ENCODE measurements around the gene CTAGE1.
A peak's percentile ranks its signal among the peaks of the same experiment; 100 is the strongest.

The CTAGE1 gene

GRCh38 chr18:22377769-22378168, 39.9 kb downstream of the CTAGE1 start:
- no peak for TF ChIP-seq CTCF (IDR thresholded peaks at IDR 0.05; ENCODE audit: control insufficient read depth, extremely low read depth, insufficient read depth)

GRCh38 chr18:22370414-22370813, 47.3 kb downstream of the CTAGE1 start:
- no peak for TF ChIP-seq CTCF (IDR thresholded peaks at IDR 0.05; ENCODE audit: control insufficient read depth, extremely low read depth, insufficient read depth)
- no peak for DNase-seq (ENCODE audit: low read depth)
- no peak overlapping the region for H3K4me3 ChIP-seq (ENCODE audit: low read depth, low read length)

More at GRCh38 chr18:22377769-22378168, 39.9 kb downstream of the CTAGE1 start:
- H3K4me3 ChIP-seq (ENCODE audit: low read depth, low read length), result no peak overlapping the region
- no peak for DNase-seq (ENCODE audit: low read depth)

GRCh38 chr18:22368021-22368420, 49.7 kb downstream of the CTAGE1 start:
- DNase-seq (ENCODE audit: low read depth), result no peak
- TF ChIP-seq CTCF (IDR thresholded peaks at IDR 0.05; ENCODE audit: control insufficient read depth, extremely low read depth, insufficient read depth), result no peak
- H3K4me3 ChIP-seq (ENCODE audit: low read depth, low read length), result no peak overlapping the region

- TF ChIP-seq CTCF (IDR thresholded peaks at IDR 0.05; ENCODE audit: control insufficient read depth, extremely low read depth, insufficient read depth), result no peak
- no peak for DNase-seq (ENCODE audit: low read depth)
Measured at GRCh38 chr18:22367303-22367702, 50.4 kb downstream of the CTAGE1 start.

GRCh38 chr18:22363867-22364463, 53.8 kb downstream of the CTAGE1 start:
- TF ChIP-seq CTCF (IDR thresholded peaks at IDR 0.05; ENCODE audit: control insufficient read depth, extremely low read depth, insufficient read depth), result peak; percentile 19; the same call in 1 of the 2 replicates
- H3K4me3 ChIP-seq (ENCODE audit: low read depth, low read length), result no peak overlapping the region
- DNase-seq (ENCODE audit: low read depth), result no peak

More at GRCh38 chr18:22367303-22367702, 50.4 kb downstream of the CTAGE1 start:
- no peak overlapping the region for H3K4me3 ChIP-seq (ENCODE audit: low read depth, low read length)

All from LNCaP clone FGC (cell line).